ENCODE measurements around the gene SMARCC2.
"Not testable (repeated sequence)": the region's sequence is repeated elsewhere in the genome, so short reads cannot be mapped to it uniquely, and the experiment has no call there.

The SMARCC2 gene

DNA sequence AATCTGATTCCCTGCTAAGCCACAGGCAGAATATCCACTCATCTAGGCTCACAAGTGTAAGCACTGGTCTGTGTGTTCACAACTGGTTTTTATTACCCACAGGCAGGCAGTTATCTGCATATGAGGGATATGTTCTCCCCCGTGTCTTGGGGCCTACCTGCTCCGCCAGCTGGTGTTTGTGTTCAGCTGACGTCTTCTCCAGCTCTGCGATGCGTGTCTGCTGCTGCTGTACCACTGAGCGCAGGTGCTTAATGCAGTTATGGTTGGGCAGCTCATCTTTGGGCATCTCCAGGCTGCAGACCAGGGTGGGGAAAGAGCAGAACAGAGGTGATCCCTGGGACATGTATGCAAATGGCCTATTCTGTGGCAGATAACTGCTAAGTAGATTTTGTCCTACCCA is 18.7 kb upstream of the SMARCC2 start:
- DNase-seq (ENCODE audit: low read depth in 2 of 2) = no peak

DNA sequence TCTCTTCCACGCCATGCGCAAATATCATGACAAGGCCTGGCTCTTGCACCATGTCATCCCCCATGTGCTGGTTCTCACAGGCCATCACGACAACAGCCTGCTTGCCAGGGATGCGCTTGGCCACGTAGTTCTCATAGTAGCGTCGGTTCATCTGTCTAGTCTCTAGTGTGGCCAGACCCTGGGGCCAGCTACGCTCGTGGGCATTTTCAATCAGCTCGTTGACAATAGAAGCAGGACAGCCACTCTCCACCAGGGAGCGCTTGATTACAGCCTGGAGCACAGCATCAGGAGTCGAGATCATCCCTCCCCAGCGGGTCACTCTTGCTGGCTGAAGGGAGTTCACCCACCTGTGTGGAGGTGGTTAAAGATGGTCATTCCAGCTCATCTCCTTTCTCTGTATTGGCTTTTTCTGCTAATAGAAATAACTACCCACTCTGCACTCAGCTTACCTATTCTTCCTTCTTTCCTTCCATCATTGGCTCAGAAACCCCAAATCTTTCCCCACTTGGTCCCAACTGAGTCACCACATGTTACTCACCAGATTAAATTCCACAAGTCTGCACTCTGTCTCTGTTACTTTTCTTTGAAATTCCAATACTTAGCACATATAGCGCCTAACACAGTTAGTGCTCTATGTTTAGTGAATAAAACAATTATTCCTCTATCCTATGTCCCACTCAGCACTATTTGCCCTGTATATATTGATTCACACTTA is 17.3 kb upstream of the SMARCC2 start:
- no peak for DNase-seq (ENCODE audit: low read depth in 2 of 2)

DNA sequence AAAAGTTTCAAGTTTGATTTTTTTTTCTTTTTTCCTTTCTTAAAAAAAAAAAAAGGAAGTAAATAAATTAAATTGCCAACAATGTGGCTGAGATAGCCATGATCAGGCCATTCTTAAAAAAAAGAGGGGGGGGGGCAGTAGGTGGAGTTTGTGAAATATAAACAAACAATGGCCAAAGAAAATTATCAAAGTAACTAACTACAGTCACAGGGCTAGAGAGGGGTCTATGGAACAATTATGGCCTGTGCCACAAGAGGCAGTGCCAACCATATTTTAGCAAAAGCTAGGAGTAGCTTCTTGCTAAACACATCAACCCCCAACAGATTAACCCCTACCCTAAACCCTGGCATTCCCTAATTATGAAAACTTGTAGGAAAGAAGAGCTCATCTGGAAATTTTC is 16.2 kb upstream of the SMARCC2 start:
- no peak for DNase-seq (ENCODE audit: low read depth in 2 of 2)

DNA sequence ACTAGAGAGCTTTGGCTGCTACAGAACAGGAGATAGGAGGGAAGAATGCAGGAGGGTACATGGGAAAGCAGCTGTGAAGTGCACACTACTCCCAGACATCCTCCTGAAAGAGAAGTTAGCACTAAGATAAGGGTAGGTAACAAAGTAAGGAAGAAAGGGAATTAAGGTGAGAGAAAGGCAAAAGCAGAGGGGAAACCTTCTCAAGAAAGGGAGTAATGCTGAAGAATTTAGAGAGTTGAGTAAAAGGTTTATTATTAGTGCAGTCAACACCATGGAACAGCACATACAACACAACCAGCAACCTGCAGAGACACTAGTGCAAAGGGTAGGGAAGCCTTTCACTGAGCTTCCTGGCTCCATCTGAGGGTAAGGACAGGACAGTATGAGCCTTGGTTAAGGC is 15.0 kb upstream of the SMARCC2 start:
- no peak for DNase-seq (ENCODE audit: low read depth in 2 of 2)

DNA sequence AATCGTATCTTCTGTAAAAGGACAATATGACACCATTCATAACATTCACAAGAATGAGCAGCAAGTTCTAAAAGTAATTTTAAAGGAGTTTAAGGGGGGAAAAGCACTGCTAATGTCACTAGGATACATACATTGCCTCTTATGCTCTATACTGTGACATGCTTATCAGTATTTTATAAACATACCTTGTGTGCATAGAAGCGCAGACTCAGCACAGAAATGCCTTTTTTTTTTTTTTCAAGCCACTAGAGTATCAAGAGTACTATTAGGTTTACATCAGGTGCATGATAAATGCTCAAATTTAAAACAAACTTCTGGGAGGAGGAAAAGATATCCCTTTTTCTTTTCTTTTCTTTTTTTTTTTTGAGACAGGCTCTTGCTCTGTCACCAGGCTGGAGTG is 13.6 kb upstream of the SMARCC2 start:
- DNase-seq (ENCODE audit: low read depth in 2 of 2) = no peak

DNA sequence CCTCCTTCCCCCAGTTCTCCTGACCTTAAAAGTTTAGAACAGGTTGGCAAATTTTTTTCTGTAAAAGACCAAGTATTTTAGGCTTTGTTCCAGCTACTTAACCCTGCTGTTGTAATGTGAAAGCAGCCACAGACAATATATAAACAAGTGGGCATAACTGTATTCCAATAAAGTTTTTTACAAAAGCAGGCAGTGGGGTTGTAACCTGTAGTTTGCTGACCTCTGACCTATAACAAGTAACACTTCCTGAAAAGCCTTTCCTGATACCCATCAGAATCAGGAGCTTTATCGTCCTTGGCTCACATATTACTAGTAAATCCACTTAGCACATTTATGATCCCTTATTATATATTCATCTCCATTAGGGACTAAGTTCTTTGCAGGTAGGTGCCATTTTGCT is 13.1 kb upstream of the SMARCC2 start:
- no peak for DNase-seq (ENCODE audit: low read depth in 2 of 2)

DNA sequence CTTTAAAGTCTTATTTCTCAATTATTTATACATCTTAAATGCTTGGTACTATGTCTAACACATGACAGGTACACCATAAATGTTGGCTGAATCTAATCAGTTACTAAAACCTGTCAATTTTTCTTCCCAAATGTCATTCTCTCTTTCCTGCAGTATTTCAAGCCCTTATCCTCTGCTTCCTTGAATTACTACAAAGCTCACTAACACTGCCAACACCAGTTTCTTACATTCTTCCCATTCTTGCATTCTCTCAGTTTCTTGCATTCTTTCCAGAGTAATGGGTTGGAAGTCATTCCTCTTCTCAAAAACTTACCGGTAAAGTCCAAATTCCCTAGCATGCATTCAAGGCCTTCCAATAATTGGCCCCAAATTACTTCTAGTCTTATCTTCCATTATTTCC is 9.6 kb upstream of the SMARCC2 start:
- DNase-seq (ENCODE audit: low read depth in 2 of 2) = no peak

DNA sequence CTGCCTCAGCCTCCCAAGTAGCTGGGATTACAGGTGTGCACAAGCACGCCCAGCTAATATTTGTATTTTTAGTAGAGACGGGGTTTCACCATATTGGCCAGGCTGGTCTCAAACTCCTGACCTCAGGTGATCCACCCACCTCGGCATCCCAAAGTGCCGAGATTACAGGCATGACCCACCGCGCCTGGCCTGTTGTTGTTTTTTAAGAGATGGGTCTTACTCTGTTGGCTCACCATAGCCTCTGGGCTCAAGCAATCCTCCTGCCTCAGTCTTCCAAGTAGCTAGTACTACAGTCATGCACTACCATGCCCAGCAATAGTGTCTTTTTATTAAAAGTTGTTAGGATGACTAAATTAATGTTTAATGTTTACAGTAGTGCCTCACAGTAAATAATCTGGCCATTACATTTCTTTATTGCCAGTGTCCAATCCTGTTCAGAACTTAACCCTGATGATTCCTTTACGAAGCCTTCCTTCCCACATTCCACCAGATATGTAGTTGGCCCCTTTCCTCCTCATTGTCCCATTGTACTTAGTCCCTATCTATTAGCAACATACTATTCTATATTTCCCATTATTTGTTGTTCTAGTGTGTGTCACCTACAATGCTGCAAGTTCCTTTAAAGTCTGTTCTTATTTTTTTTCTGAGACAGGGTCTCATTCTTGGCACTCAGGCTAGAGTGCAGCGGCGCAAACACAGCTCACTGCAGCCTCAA is 8.8 kb upstream of the SMARCC2 start:
- no peak for DNase-seq (ENCODE audit: low read depth in 2 of 2)

DNA sequence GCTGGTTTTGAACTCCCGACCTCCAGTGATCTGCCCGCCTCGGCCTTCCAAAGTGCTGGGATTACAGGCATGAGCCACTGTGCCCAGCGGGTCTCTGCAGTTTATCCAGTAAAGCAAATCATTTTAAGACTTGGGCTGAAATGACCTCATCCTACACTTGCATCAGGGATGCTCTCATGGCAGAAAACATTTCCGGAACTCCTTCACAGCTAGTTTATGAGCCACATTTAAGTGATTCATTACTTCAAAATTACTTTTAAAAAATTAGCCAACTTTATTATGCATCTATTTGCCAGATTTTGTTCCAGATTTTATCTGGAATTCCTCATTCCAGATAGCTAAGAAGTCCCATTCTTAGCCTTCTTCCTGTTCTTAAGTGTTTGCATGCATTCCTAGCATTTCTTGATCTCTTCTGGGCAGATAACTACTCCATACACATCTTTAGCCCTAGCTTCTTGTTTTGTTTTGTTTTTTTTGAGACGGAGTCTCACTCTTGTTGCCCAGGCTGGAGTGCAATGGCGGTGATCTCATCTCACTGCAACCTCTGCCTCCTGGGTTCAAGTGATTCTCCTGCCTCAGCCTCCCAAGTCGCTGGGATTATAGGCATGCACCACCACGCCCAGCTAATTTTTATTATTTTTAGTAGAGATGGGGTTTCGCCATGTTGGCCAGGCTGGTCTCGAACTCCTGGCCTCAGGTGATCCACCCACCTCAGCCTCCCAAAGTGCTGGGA is 7.7 kb upstream of the SMARCC2 start:
- not testable (repeated sequence) for DNase-seq (ENCODE audit: low read depth in 2 of 2)

DNA sequence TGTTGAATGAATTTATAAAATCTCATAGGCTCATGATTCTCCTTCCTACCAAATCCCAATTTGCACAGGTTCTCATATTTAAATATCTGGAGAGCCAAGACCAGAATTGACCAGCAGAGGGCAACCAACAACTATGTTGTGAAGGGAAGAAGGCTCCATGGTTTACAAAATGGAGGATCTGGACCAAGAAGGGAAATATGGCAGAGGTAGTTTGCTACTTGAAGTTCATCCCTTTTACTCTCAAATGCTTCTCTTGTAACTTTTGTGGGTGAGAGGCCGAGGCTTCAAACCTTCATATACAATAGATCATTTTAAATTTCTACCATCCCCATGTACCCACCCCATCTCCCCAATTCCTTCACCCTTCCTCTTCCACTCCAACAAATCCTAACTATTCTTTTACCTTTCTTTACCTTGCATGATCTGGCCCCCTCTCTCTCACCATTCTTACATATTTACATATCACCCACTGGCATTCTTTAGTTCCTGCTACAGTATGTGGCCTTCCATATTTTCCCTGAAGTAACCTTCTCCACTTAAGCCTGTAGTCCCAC is 3.8 kb upstream of the SMARCC2 start:
- DNase-seq (ENCODE audit: low read depth in 2 of 2) = peak in 1 of 2 donors; percentile 57

DNA sequence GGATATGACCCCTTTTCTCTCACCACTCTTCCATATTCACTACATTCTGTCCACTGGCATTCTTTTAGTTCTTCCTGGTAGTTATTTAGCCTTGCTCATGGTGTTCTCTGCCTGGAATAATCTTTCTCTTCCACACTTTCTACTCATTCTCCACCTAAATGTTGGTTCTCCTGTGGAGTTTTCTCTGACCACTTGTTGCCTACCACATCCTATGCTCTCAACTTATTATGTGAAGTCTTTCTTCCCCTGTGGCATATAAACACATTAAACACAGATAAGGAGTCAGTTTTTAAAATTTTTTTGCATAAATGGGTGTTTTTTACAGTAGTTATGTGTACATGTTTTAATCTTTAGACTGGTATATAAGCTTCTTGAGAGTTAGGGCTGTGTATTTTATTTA is 3.3 kb upstream of the SMARCC2 start:
- DNase-seq (ENCODE audit: low read depth in 2 of 2) = no peak

DNA sequence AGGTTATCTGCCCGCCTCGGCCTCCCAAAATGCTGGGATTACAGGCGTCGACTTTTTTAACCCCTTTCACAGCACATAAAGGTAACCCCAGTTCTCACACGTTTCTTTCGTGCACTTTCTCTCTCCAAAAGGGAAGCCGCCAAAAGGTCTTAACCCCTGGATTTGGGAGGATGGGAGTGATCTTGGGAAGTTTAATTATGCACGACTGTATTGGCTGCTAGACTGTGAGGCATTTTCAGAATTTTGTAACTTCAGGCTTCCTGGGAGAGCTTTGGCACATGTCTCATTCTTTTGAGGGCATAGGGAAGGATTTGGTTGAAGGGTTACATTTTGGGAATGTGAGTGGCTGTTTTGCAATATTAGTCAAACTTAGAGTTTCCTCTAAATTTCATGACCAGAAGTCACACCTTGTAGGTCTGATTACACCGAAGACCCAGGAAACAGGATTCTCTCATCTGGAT is 1.4 kb upstream of the SMARCC2 start:
- DNase-seq (ENCODE audit: low read depth in 2 of 2) = no peak

DNA sequence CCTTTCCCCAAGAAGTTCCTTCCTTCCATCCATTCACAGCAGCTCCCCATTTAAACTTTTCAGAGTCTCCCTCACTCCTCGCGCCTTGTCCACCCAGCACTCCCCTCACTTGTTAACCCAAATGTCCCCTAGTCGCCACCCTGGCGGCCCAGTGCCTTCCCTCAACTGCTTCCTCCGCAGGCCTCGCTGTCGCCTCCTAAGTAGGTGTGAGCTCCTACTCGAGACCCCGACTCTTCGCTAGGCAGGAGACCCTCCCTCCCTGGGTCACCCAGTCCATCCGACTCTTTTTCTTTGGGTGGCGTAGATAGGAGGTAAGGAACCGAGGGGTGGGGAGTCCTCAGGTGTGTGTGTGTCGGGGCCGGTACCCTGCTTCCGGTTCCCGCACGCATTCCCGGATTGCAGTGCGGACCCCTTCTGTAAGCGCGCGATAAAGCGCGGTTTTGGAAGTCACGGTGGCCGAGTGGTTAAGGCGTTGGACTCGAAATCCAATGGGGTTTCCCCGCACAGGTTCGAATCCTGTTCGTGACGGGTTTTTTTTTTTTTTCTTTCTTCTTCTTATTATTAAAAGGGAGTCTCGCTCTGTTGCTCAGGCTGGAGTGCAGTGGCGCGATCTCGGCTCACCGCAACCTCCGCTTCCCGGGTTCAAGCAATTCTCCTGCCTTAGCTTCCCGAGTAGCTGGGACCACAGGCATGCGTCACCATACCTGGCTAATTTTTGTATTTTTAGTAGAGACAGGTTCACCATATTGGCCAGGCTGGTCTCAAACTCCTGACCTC is 823 bp upstream of the SMARCC2 start:
- DNase-seq (ENCODE audit: low read depth in 2 of 2) = peak; percentile 56 to 57

DNA sequence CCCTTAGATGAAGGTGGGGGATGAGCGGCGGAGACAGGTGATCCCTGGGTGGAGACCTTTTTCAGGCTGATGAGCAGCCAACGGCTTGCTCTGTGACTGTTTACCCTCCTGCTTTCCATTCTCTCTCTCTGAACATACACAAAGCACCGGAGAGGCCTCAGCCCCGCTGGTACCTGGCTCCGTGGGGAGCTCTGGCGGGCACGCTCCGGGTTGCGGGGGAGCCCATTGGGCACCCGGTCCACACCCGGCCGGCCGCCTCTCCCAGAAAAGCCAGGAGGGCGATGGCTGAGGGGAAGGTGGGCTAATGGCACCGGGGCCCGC is 545 bp downstream of the SMARCC2 start:
- no peak for DNase-seq (ENCODE audit: low read depth in 2 of 2)

DNA sequence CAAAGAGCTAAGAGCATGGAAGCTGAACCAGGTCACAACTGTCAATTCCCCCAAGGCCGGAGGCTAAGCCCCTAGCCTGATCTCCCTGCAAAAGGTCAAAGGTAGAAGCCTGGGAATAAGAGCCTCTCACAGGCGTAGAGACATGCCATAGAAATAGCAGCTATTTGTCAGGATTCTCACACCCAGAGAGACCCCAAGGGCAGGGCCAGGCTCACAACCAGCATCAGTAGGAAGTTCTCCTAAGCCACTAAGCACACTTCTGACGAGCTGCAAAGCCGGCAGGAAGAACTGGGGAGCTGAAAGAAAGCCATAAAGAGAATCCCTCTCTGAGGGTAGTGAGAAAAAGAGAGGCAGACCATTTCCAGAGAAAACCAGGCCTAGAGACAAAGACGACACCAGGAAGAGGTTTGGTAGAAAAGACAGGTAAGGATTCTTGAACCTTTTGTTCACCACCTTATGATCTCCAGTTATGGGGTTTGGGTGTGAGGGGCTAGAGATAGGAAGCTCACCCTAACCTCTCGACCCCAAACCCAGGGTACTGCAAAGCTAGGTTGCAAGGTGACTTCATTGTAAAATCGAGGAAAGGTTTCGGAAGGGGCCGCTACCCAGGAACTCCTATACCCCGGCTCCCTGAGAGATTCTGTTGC is 1.0 kb downstream of the SMARCC2 start:
- DNase-seq (ENCODE audit: low read depth in 2 of 2) = no peak

DNA sequence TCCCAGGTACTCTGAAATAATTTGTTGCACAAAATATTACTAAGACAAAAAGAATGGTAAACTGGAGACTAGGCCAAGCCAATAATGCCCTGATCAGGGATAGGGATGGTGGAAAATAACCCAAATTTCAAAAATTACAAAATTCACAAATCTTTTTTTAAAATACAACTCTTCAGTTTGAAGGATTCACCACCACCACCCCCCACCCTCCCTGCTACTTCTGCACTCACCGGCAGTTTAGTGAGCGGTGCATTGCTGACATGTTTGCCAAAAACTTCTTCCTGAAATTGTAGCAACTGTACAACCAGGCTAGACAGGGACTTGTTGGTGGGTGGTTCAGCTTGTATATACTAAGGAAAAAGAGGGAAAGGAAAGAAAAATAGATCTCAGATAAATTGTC is 2.3 kb downstream of the SMARCC2 start:
- DNase-seq (ENCODE audit: low read depth in 2 of 2) = no peak

DNA sequence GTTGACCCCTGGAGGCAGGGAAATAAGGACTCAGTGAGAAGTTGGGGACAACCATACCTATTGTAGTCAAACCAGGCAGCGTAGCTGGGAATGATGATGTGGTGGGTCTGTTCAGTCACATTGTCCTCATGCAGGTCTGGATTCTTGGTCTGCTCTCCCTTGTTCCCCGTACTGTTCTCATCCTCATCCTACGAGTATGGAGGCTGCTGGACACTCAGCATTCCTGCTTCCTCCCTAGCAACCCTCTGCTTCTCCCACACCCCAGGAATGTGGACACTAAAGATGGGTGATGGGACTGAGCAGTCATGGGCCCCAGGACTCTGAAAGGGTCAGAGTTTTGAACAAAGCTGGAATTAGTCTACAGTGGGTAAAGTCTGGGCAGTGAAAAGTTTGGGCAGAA is 10.9 kb downstream of the SMARCC2 start:
- DNase-seq (ENCODE audit: low read depth in 2 of 2) = no peak

DNA sequence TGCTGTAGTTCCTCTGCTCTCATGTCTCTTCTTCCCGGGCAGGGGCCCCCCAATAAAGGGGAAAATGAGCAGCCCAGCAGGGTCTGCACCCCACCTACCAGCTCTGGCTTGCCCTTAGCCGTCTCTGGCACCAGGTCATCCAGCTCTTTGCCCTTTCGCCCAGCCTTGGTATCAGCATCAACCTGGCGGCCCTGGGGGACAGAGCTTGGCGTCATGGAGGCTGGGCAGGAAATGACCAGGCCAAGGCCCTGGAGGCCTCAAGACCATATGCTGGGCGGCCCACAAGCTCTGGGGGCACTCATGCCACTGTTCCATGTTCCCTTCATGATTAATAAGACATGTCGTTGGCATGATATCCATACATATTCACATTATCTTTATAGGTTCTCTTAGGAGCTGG is 16.4 kb downstream of the SMARCC2 start:
- no peak for DNase-seq (ENCODE audit: low read depth in 2 of 2)

DNA sequence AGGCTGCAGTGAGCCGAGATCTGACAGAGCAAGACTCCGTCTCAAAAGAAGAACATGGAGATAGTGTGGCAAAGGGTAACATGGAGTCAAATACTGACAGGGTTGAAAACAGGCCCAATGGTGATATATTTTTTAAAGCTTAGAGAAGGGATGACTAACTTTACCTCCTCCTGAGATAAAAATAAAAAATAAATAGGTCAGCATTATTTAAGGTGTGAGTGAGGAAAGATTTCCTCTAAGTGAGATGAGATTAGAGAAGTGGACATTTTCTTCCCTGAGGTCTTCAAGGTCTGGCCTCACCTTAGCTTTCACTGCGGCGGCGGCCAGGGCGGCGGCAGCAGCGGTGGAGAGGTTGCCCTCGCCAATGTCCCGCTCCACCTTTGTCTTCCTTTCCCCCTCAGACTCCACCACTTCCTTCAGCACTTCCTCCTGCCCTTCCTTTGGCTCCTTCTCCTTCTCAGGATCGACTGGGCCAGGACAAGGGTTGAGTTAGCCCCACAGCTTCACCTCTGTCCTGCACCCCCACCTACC is 20.0 kb downstream of the SMARCC2 start:
- DNase-seq (ENCODE audit: low read depth in 2 of 2) = no peak

DNA sequence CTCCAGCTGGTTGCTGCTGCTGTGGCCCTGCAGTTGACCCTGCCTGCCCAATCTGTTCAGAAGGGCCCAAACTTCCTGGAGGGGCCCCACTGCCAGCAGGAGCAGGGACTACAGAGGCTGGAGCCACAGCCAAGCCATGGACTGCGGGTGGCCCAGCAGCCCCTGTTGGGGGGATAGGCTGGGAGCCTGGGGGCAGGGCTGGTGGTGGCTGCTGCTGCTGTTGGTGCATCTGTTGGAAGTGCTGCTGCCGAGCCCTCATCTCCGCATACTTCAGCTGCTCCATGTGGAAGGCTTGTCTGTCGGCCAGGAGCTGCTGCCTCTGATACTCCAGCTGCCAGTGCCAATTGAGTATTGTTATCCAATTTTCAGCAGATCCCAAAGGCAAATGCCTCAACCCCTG is 23.9 kb downstream of the SMARCC2 start:
- DNase-seq (ENCODE audit: low read depth in 2 of 2) = no peak

DNA sequence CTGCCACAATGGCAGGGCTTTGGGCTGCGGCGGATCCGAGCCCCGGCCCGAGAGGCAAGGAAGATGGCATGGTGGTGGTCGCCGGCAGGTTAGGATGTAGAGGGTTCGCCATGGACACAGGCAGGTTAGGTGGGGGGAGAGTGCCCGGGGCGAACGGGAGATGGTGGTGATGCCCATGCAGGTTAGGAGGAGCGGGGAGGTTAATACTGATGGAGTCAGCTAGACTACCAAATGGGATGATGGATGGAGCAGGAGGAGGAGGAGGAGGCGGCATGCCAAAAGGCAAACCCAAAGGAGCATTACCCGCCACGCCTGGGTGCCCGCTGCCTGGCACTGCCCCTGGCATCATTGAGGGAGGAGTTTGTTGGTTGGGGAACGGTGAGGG is 24.9 kb downstream of the SMARCC2 start:
- DNase-seq (ENCODE audit: low read depth in 2 of 2) = no peak
